Measurements from ENCODE around the gene PKIG. TPM values are rescaled to one million over a fixed set of nuclear protein-coding genes. Genes with fewer than 3 reads are reported as not detected.
"Not testable (repeated sequence)": the region's sequence is repeated elsewhere in the genome, so short reads cannot be mapped to it uniquely, and the experiment has no call there.

Gene PKIG
- total RNA-seq, 1 donor from 2014 or later, result 38.2 TPM

- intact Hi-C loops (cut with DNase I), result no loop called here
- DNase-seq (ENCODE audit: low spot score) (no peak), ATAC-seq (no peak)
These were observed 15.6 kb upstream of the PKIG start for GRCh38 chr20:44566811-44567210.

DNA sequence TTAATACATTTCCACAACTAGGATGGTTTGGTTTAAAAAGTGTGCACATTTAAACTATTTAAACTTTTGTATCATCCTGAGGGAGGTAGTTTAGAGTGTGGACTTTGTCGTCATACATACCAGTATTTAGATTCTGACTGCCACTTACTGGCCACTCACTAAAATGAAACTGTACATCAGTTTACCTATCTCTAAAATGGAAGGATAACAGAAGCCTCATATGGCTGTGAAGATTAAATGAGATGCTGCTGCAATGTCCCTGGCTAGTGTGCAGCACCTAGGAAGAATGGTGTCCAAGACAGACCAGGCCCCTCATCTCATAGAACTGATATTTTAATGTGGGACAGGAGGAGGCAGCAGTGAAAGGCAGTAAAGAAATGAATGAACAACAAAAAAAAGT is 12.0 kb upstream of the PKIG start:
- DNase-seq (ENCODE audit: low spot score), result no peak
- intact Hi-C loops (cut with DNase I), result no loop called here
- no peak for ATAC-seq

- ATAC-seq (no peak), DNase-seq (ENCODE audit: low spot score) (no peak)
- intact Hi-C loops (cut with DNase I), result no loop called here
These were observed 10.9 kb upstream of the PKIG start for GRCh38 chr20:44571362-44571988.

DNA sequence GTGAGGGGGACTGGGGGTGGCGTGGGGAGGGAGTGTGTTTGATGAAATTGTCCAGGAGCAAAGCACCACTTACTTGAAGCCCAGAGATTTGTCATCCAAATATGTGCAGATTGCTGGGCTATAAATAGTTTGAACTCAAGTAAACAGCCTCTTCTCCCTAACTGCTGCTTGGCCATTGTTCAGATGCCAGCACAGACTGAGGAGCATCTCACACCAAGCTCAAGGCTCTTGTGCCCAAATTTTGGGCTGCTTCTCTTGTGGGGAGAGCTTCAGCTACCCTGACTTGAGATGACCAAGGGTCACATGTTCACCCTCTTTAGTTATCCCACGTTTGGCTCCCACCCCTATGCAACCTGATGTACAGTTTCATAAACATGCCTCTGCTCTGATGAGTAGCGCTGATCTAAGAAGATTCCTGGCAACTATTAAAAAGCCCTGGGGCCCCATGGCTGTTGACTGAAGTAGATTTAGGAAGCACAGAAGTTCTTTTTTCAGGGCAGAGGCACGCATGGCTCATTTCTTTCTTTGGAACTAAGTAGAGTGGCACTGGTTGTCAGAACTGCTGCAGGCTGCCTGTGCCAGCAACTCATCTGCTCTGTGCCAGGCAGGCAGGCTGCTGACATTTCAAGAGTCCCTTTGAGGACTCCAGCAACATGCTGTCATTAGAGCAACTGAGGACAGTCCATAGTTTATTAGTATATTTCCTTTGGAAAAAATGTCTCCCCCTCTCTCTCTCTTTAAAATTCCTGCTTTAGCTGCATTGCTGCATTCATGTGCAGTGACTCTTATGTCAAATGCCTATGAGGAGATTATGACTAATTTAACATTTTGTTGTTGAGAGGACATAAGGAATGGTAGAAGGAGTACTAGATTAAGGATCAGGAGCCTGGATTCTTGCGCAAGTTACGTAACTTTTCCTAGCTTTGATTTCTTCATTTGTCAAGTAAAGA is 9.6 kb upstream of the PKIG start:
- ATAC-seq (peak; percentile 70), DNase-seq (ENCODE audit: low spot score) (no peak)
- intact Hi-C loops (cut with DNase I), result no loop called here

DNA sequence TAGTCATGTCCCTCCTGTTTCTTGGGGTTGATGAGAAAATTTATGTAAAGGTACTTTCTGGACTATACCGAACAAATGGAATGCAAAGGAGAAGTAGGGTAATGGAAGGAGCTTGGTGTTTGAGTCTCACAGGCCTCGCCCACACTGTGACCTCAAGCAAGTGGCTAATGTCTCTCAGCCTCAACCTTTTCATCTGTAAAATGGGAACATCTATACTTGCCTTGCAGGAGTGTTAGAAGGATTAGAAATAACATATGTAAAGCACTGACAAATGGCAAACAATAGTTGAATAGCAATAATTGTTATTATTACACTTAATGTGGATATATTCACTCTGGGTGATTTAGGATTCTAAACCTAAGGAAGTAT is 8.9 kb upstream of the PKIG start:
- intact Hi-C loops (cut with DNase I), result no loop called here
- ATAC-seq (no peak), DNase-seq (ENCODE audit: low spot score) (no peak)

DNA sequence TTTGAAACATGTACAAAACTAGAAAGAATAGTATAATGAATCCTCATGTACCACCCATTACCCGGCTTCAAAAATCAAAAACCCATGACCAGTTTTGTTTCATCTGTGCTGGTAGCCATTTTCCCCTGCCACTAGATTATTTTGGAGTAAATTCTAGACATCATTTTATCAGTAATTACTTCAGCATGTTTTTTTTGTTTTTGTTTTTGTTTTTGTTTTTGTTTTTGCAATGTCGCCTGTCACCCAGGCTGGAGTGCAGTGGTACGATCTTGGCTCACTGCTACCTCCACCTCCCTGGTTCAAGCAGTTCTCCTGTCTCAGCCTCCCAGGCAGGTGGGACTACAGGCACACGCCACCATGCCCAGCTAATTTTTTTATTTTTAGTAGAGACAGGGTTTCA is 8.0 kb upstream of the PKIG start:
- ATAC-seq (no peak), DNase-seq (ENCODE audit: low spot score) (no peak)
- intact Hi-C loops (cut with DNase I), result no loop called here

DNA sequence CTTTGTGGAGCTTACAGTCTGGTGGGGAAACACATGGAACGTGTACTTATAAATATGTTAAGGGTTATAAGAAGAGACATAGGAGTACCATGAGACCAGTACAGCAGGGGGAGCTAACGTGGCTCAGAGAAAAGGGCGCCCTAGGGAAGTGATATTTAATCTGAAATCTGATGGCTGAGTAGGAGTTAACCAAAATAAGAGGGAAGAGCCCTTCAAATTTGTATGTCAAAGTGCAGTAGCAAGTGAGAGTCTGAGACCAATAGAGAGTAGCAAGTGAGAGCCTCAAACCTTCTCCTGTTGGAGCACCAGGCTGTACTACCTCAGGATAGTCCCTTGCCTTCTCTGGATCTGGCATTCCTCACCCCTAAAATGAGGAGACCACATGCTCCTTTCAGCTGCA is 6.1 kb upstream of the PKIG start:
- intact Hi-C loops (cut with DNase I), result no loop called here
- ATAC-seq (peak; percentile 9), DNase-seq (ENCODE audit: low spot score) (no peak)

- intact Hi-C loops (cut with DNase I), result no loop called here
- no peak for DNase-seq (ENCODE audit: low spot score)
- ATAC-seq, result no peak
These were observed 2.9 kb upstream of the PKIG start for GRCh38 chr20:44579313-44580081.

DNA sequence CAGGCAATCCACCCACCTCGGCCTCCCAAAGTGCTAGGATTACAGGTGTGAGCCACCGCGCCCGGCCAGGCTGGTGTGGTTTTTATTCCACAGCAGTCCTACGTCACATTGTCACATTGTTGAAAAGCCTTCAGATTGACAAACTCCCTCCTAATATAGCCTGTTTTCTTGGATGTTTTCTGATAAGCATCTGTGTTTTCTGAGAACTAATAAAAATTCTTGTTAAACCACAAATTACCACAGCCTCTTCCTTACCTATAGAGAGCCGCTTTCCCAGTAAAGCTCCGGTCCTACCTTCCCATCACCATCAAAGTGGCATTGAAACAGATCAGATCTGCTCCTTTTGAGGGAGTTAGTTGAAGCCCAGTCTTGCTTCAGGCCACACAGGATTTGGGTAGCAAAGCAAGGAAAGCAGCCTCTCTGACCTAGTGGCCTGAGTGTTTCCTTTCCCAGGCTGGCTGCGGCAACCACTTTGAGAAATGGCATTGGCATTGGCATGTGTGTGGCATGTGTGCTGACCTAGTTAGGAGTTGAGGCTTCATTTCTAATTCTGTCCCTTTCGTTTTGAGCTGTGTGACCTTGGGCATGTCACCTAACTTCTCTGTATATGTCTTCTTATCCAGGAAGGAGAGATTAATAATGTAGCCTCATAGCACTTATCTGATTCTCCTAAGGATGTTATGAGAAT is 1.7 kb upstream of the PKIG start:
- intact Hi-C loops (cut with DNase I), result no loop called here
- ATAC-seq, result no peak
- no peak for DNase-seq (ENCODE audit: low spot score)

DNA sequence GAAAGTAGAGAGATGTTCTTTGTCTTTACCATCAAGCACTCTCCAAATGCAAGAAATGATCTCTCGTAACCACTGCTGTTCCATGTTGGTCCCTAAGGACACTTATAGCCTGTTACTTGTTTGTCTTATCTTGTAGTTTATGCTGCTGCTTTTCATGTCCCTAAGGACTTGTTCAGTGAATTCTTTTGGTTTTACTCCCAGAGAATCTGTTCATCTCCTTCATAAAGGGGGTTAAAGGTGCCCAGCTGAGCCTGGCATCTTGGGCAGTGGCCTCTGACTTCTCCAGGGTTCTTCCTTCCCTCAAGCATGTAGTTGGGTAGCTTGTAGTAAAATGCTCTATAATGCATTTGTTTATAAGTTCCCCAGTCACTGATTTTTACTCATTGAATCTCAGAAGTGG is 864 bp upstream of the PKIG start:
- no peak for ATAC-seq
- DNase-seq (ENCODE audit: low spot score), result no peak
- intact Hi-C loops (cut with DNase I), result no loop called here

DNA sequence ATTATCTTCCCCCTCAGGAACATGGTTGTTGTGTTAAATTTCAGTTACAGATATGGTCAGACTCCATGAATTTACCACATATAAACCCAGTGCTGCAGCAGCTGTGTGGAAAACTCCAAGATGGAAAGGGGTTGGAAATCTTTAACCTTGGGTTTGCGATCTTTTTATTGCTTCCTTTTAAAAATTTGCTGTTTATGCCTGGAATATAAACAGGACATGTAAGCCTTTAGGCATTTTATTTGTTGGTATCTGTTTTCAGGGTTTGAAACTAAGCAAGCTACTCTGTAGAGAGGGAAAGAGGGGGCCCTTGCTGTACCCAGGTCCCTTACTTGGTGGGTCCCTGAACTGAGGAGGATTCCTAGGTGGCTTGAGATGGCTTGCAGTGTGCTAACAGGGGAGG is 778 bp downstream of the PKIG start:
- DNase-seq (ENCODE audit: low spot score), result no peak
- no peak for ATAC-seq
- intact Hi-C loops (cut with DNase I), result no loop called here

GRCh38 chr20:44584162-44584561 is 1.8 kb downstream of the PKIG start:
- no peak for DNase-seq (ENCODE audit: low spot score)
- no peak for ATAC-seq
- intact Hi-C loops (cut with DNase I), result no loop called here

DNA sequence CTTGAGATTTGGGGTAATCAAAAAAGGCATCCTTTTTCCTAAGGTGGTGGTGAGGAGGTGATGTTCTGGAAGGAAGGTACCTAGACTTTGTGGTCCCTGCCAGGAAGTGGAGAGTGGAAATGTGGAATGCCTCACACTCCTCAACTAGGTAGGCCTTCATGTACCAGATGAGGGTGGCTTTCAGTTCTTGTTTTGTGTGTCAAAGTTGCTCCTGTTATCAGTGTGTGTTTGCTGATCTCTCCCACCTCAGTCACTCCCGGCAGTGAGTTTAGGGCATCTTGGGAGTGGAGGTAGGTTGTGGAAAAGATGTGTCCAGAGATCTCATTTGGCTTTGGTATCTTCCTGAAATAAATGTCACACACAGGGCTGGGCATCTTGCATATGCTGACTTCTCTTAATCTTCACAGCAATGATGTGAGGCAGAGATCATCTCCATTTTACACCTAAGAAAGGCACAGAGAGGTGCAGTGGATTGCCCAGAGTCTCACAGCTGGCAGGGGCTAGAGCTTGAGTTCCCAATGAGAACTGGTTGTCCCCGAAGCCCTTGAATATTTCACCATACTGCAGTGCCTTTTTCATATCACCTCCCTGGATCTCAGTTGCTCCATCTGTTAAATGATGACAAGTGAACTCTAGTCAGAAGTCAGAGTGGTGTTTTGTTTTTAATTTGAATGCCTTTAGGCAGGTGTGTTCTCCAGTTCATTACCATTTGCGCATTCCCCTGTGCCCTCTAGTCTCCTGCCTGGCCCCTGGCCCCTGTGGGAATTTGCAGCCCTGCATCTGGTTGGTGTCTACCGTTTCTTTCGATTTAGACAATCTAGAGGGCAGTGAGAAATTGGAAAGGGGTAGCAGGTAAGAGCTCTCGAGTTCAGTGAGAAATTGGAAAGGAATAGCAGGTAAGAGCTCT is 2.9 kb downstream of the PKIG start:
- no peak for ATAC-seq
- no peak for DNase-seq (ENCODE audit: low spot score)
- intact Hi-C loops (cut with DNase I), result no loop called here

- ATAC-seq, result no peak
- intact Hi-C loops (cut with DNase I), result no loop called here
- DNase-seq (ENCODE audit: low spot score), result no peak
These were observed 4.0 kb downstream of the PKIG start for GRCh38 chr20:44586289-44586911.

- intact Hi-C loops (cut with DNase I), result no loop called here
- DNase-seq (ENCODE audit: low spot score) (no peak), ATAC-seq (no peak)
These were observed 4.9 kb downstream of the PKIG start for GRCh38 chr20:44587035-44587980.

- DNase-seq (ENCODE audit: low spot score); ATAC-seq; intact Hi-C loops (cut with DNase I): not testable (repeated sequence)
These were observed 5.9 kb downstream of the PKIG start for GRCh38 chr20:44588321-44588720.

GRCh38 chr20:44589537-44589936 is 7.2 kb downstream of the PKIG start:
- DNase-seq (ENCODE audit: low spot score) (no peak), ATAC-seq (no peak)
- intact Hi-C loops (cut with DNase I), result no loop called here
